Right lobe of liver (tissue), 6 donors: Measurements from ENCODE around the gene FHDC1. TPM values are rescaled to one million over a fixed set of nuclear protein-coding genes. Genes with fewer than 3 reads are reported as not detected.

Source experiments
- ATAC-seq, 4 donors: fragments of 200-7000 bp; cut with Tn5 transposase; one replicate each; pipeline ENCODE4 v1.9.1; 2020; ENCODE audit warnings: mild to moderate bottlenecking in 4 of 4, moderate library complexity in 4 of 4
- DNase-seq, 3 donors: peaks; one replicate each; pipeline ENCODE4 v3.0.0-alpha.2; 2020
- H3K27ac ChIP-seq, 3 donors: fragments of 200-600 bp; one replicate each; pipeline ENCODE4 v1.8.0; 2022
- H3K27me3 ChIP-seq, 2 donors: fragments of 200-600 bp; one replicate each; pipeline ENCODE4 v1.8.0; 2022
- H3K36me3 ChIP-seq, 4 donors: fragments of 200-600 bp; sonication (generic) in 1 of 4; one replicate each; pipeline versions ENCODE4 v1.5.1 to v1.8.0; 2017 to 2022; ENCODE audit warnings: control low read depth in 1 of 4
- H3K4me1 ChIP-seq, 4 donors: fragments of 200-600 bp; sonication (generic) in 1 of 4; one replicate each; pipeline versions ENCODE4 v1.5.1 to v1.8.0; 2017 to 2022; ENCODE audit warnings: control low read depth in 1 of 4
- H3K4me3 ChIP-seq, 3 donors: fragments of 200-600 bp; one replicate each; pipeline ENCODE4 v1.8.0; 2022
- H3K9me3 ChIP-seq, 4 donors: fragments of 200-600 bp; sonication (generic) in 1 of 4; one replicate each; pipeline versions ENCODE4 v1.5.1 to v1.8.0; 2017 to 2022; ENCODE audit warnings: control low read depth in 1 of 4
- CTCF ChIP-seq, 4 donors: fragments of 200-600 bp in 3 of 4; fragments of 450-650 bp in 1 of 4; IDR thresholded peaks; one replicate each; pipeline versions ENCODE4 v1.5.1 to v1.8.0; 2016 to 2022; ENCODE audit warnings: antibody characterized with exemption in 4 of 4, mild to moderate bottlenecking in 2 of 4
- POLR2A ChIP-seq: fragments of 450-650 bp; IDR thresholded peaks from one replicate; pipeline ENCODE4 v1.6.1; 2017; ENCODE audit warnings: antibody characterized with exemption, mild to moderate bottlenecking
- WGBS: methylation state at CpG from one replicate; pipeline ENCODE4 v1.1.6; 2018; ENCODE audit warnings: low coverage, low lambda C conversion rate; ENCODE audit not compliant: insufficient coverage; ENCODE audit errors: missing lambda C conversion rate; 5-methylcytosine and 5-hydroxymethylcytosine counted together
- intact Hi-C, 2 donors: fragments of 100-400 bp; cut with DNase I; formaldehyde crosslinking; loops; one replicate each; pipeline versions ENCODE4 v1.11.2 to v1.14.1; 2022
- total RNA-seq, 6 experiments: library from RNA; depleted of rRNA in 2 of 6; stranded (reverse); fragments of >200 nt in 2 of 6; fragmentation: NEBNext Ultra II Directional in 3 of 6; extraction: Animal tissue kit (Norgen Biotek cat#: 25700) in 3 of 6; gene quantifications; one replicate each; pipeline versions ENCODE4 v1.1.0 to v1.2.4, GENCODE V29; 2016 to 2023
- donor health status: DM: no; HTN: yes; CAD: no.
- donor health status: DM: no; HTN: no; CAD: no.
- donor health status: DM: no; HTN: no; CAD: no.
- donor health status: DM: no; HTN: yes; CAD: no.
- donor health status: DM: no; HTN: yes; CAD: no.

FHDC1 gene
- total RNA-seq, 6 experiments from 2014 or later, result 0.12 to 0.82 (median 0.15) TPM

GRCh38 chr4:153005899-153006381 lies 69.8 kb downstream of the FHDC1 start:
- intact Hi-C loops, result no loop called here
- H3K36me3 ChIP-seq, result no peaks in the 10 kb centered on the region
- H3K27ac ChIP-seq, result no peak overlapping the region
- ATAC-seq, result peak in 1 of 4 donors; percentile 17
- DNase-seq, result no peak
- no peaks in the 10 kb centered on the region for H3K4me1 ChIP-seq
- no peaks in the 10 kb centered on the region for H3K27me3 ChIP-seq
- TF ChIP-seq POLR2A (no peak), CTCF (IDR thresholded peaks at IDR 0.05) (no peak)
- no peaks in the 10 kb centered on the region for H3K9me3 ChIP-seq
- no peak overlapping the region for H3K4me3 ChIP-seq
- WGBS, result 40% methylated on average over 3 of the region's 8 CpGs

- Histone ChIP-seq H3K4me3 (no peak overlapping the region), H3K27me3 (no peaks in the 10 kb centered on the region), H3K9me3 (no peaks in the 10 kb centered on the region), H3K27ac (no peak overlapping the region), H3K4me1 (no peaks in the 10 kb centered on the region), H3K36me3 (no peaks in the 10 kb centered on the region)
- intact Hi-C loops, result no loop called here
- TF ChIP-seq CTCF (IDR thresholded peaks at IDR 0.05) (no peak), POLR2A (no peak)
- DNase-seq (no peak), ATAC-seq (no peak)
- 83% methylated on average over 8 of the region's 15 CpGs for WGBS
Measured at GRCh38 chr4:153008578-153009199, 72.6 kb downstream of the FHDC1 start.

GRCh38 chr4:153010146-153010545 lies 74.0 kb downstream of the FHDC1 start:
- no peaks in the 10 kb centered on the region for H3K4me1 ChIP-seq
- intact Hi-C loops, result no loop called here
- no peak overlapping the region for H3K4me3 ChIP-seq
- no peaks in the 10 kb centered on the region for H3K36me3 ChIP-seq
- no peak overlapping the region for H3K27ac ChIP-seq
- ATAC-seq, result no peak
- no peaks in the 10 kb centered on the region for H3K27me3 ChIP-seq
- no peak for TF ChIP-seq POLR2A
- TF ChIP-seq CTCF (IDR thresholded peaks at IDR 0.05), result no peak
- 57% methylated on average over 3 of the region's 3 CpGs for WGBS
- DNase-seq, result no peak
- no peaks in the 10 kb centered on the region for H3K9me3 ChIP-seq

- Histone ChIP-seq H3K9me3 (no peaks in the 10 kb centered on the region), H3K4me1 (no peaks in the 10 kb centered on the region), H3K27me3 (no peaks in the 10 kb centered on the region), H3K36me3 (no peaks in the 10 kb centered on the region), H3K4me3 (no peak overlapping the region), H3K27ac (no peak overlapping the region)
- DNase-seq (no peak), ATAC-seq (no peak)
- 59% methylated on average over 4 of the region's 5 CpGs for WGBS
- intact Hi-C loops, result no loop called here
- no peak for TF ChIP-seq CTCF (IDR thresholded peaks at IDR 0.05)
- no peak for TF ChIP-seq POLR2A
Measured at GRCh38 chr4:153013202-153013977, 77.3 kb downstream of the FHDC1 start.
